Activated naive CD4-positive, alpha-beta T cell (primary cell): ENCODE results near the gene CST3.

Experiments used
- DNase-seq, 4 experiments: peaks; one replicate each; lab custom pipeline; 2025; lab: John Stamatoyannopoulos, UW

CST3 gene

DNA sequence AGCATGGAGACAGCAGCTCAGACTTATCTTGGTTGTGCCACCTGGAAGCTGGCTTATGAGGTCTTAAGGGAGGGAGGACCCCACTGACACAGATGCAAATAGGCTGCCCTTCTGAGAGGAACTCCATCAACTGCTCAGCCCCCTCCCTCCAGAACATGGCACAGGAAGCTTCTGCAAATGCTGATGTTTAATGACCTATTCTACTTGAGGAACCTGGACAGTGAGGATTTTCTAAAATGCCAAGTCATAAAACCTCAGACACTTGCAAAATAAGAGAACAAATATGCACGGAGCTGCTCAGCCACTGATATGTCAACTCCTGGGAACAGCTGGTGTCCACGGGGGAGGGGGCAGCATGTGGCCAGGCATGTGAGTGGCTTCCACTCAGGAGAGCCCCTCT, 35.5 kb downstream of the CST3 start:
- no peak for DNase-seq

DNA sequence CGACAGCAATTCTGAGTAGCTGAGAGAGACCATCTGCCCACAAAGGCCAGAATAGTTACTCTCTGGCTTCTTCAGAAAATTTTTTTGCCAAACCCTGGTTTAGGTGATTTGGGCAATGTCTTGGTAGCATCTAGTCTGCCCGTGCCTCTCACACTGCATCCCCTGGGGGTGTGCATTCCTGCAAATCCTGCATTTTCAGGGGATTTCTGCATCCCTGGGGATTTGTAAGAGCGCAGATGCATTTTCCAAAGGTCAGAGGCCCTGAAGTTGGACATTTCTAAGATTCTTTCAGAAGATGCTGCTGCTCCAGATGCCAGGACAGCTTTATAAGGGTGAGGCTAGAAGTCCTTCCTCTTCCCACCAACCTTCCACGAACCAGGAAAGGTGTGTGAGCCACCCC, 36.0 kb downstream of the CST3 start:
- DNase-seq: no peak

GRCh38 chr20:23598481-23598880, 39.3 kb downstream of the CST3 start:
- DNase-seq: no peak

DNA sequence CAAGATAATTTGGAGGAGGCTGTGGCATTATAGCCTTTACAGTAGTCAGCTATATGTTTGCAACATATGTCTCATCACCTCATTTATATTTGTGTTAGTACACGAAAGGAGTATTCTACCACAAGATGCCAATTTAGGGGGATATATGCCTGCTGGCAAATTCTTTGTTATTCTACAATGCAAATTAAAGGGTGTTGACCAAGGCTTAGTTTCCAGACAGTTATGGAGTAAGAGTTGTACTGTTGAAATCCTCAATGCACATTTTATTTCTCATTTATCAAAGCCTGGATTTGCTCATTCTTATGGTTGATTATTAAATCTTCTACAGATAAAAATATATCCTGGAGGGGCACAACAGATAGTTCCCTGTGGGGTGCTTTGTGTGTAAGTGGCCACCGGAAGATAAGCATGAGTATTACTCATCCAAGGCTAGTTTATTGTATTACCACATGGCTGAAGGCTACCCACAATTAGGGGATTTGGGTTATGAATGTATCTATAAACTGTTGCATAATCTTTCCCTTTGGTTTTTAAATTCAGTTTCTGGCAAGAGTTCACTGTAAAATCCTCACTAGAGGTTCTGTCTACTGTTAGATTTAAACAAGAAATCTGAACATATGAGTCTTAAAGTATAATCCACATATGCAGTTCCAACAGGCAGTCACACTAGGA, 41.0 kb downstream of the CST3 start:
- no peak for DNase-seq

DNA sequence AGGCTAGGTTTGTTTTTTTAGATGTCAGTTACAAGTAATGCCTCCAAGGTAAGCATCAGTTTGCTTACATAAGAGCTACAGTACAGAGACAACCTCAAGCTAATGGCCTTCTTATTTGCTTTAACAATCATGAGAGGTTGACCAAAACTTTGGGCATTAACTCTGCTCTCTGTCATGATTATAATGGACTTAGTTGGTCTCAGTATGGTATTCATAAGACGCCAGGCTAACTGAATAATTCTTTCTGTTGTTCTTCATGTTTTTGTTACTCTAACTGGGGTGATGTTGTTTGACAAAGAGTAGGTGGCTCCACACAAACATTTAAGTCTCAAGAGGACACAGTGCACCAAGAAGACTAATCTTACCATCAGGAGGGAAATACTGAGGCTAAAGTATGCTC, 41.8 kb downstream of the CST3 start:
- no peak for DNase-seq

DNA sequence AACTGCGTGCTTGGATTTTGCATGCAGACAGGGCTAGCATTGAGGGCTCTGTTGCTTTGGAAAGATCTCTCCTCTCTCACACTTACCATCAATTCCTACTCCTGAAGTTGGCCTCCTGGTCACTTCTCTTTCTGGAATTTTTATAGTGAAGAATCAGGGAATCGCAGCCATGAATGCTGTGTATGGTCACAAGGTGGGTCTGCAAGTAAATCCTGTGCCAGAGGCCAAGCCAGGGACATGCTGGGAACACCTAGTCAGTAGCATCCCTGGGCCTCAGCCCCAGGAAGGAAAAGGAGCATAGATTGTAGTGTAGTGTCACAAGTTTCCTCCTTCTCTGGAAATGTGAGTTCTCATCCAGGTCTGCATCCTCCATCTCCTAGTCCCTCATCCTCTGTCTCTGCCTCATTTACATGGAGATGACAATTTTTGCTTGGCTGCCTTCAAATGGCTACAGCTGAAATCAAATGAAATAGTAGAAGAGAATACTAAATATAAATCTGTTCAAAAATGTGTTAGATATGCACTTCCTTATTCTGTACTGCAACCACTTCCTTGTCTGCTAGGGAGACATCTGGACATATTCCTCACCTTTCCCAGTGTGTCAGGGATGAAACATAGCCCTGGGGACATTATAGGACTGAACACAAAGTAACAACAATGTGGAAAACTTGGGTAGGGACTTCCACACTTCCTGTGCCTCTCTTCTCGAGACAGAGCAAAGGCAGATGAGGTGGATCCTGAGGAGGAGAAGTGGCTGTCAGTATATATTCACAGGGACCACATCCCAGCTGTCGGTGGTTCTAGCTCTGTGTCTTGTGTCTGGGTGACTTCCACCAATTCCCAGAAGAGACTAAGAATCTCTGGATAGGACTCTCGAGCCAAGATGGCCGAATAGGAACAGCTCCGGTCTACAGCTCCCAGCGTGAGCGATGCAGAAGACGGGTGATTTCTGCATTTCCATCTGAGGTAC, 49.0 kb downstream of the CST3 start:
- no peak for DNase-seq

- no peak for DNase-seq
Observed at GRCh38 chr20:23587631-23588030, 50.1 kb downstream of the CST3 start.

DNA sequence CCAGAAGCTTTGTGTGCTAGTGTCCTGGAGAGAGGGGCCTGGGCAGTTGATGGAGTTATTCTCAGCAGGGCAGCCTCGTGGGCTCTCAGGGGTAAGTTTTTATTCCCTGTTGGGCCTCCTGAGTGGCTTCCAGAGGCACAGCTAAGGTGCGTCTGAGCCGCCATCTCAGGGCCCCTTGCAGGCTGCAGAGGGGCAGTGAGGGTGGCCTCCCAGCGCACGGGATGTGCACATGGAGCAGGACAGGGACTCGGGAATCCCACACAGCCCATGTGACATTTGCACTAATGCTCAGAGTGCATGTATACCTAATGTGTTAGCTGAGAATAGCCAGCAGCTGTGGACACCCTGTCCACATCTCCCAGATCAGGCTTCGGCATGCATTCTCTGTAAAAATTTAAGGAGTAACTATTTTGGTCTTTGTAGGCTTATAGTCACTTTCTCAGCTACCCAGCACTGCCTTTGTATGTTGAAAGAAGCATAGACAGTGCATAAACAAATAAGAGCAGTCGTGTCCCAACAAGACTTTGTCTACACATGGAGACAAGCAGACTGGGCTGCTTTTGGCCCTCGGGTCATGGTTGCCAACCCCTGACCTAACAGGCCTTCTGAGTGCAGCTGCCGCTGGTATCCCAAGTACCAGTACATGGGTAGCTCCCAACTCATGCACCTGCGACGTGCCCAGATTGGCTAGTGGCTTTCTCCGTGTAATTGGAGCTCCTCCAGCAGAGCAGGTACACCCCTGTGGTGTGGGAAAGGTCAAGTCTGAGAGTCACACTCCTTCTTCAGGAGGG, 50.8 kb downstream of the CST3 start:
- no peak for DNase-seq

DNA sequence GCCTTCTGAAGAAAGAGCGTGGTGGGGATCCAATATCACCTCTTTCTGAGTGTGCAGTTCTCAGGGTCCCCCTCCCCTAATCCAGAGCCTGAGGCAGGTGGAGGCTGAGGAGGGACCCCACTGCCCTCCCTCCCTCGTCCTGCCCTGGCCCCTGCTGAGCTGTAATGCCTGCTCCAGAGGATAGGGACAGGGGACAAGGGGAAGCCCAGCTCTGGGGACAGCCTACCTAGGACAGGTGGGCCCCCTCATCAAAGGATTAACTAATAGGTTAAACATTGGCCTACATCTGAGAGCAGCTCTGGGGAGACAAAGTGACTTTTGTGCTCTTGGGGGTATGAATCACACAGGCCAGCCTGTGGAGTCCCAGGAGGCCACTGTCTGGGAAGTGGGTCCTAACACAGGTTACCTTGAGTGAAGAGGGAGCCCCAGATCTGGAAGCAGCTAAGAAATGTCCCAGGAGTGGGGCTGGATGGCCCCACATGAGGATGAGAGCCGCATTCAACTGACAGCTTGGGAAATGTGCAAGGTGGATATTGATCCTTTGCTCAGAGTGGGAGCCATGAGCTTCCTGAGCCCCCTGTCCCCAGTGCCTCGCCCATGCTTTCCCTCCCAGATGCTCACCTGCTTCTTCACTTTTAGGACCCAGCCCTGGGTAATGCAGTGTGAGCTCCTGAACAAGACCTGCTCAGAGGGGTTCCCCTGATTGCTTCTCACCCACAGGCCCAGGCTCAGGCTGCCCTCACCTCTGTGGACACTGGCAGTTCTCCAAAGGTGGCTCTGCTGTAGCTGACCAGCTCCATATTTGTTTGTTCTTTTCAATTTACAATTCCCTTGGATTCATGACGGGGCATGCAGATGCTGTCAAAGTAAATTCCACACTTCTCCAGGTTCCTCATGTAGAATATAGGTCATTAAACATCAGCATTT, 51.7 kb downstream of the CST3 start:
- no peak for DNase-seq

DNA sequence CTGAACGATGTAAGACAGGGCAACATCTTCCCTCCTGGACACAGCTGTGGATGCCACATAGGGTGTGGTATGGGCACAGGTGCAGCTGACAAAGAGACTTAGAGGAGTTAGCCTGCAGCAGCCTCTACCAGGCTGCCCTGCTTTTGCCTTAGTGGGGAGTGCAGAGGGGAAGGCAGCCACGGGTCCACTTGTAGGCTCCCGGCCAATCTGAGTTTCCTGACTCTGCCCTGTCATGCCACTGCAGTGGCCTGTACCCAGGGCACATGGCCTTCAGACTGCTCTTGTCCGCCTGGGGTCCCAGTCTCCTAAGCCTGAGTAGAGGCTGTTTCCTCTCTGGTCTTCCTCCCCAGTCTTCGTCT, 52.3 kb downstream of the CST3 start:
- DNase-seq: no peak

DNA sequence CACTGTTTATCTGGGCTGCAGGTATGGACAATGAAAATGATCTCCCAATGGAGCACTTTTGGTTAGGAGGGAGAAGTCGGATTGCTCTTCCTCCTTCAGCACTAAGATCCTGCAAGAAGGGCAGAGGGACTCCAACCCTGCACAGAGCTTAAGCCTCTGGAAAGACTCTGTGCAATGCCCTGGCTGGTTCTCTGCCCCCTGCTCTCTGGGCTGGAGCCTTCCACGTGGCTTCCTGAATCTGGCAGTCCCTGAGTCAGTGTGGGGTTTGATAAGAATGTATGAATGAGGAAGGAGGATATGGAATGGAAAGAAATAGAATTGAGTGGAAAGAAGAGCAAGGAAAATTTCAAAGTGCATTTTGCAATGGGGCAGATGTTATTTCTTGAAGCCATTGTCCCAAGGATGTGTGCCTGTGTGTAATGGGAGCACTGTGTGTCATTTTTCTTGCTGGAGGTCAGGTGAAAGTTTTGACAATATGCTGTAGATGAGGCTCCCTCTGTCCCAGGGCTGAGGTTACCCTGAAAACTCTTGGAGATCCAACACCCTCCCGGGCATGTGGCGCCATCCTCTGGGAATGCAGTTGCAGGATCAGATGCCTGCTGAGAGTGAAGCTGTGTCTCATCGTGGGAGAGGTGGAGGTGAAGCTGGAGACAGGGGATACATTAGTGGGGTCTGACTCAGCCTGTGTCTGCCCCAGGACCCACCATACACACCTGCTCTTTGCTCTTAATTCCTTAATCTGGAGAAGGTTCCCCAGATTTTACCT, 53.1 kb downstream of the CST3 start:
- DNase-seq: no peak
